Measurements from ENCODE around the gene GPR156.

DNA sequence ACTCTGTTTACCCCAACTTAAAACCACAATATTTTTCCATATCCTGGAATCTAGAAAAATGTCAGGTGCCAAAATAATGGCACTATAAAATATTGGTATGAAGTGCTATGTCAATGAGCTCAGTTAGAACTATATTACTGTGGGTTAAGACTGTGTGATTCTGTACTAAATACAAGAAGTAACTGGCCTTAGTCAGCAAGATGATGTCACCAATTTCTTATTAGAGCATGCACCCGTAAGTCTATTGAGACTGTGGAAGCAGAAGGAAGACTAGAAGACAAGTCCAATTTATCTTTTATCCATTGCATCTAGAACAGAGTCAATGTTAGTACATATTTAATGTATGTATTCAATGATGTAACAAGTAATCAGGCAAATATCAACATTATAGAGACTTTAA, 39.2 kb upstream of the GPR156 start:
- no peak for TF ChIP-seq TAF1 (IDR thresholded peaks at IDR 0.05; ENCODE audit: low read depth, low read length)
- TF ChIP-seq PAX5 (IDR thresholded peaks at IDR 0.05; ENCODE audit: insufficient read depth, low read length, severe bottlenecking), result no peak
- no peak for TF ChIP-seq POLR2A (IDR thresholded peaks at IDR 0.05; ENCODE audit: low read depth, low read length)
- no peak for TF ChIP-seq POLR2AphosphoS5 (IDR thresholded peaks at IDR 0.05; ENCODE audit: low read depth, low read length)
